HepG2 (cell line): ENCODE results near the gene LRRC70. TPM values are rescaled to one million over a fixed set of nuclear protein-coding genes. Genes with fewer than 3 reads are reported as not detected.

Experiments
- ATAC-seq: fragments of 200-7000 bp; cut with Tn5 transposase; 3 replicates; pipeline ENCODE4 v1.9.1; 2020; ENCODE audit warnings: mild to moderate bottlenecking, moderate library complexity
- BruUV-seq: library from RNA; stranded (reverse); fragments of 400-500 nt; replicated peaks from 2 replicates; lab custom pipeline; 2021; lab: Mats Ljungman, UMichigan
- CTCF ChIA-PET: fragments of 300-600 bp; formaldehyde crosslinking; extraction: SDS; loops from one replicate; lab custom pipeline; 2021; ENCODE audit warnings: low total read pairs, inconsistent platforms, low intra/inter-chr PET ratio; lab: Yijun Ruan, JAX
- POLR2A ChIA-PET: fragments of 350-600 bp; sonication (Branson Sonifier 250); formaldehyde crosslinking; loops from one replicate; lab custom pipeline; 2020; ENCODE audit warnings: antibody characterized with exemption, inconsistent platforms; lab: Yijun Ruan, JAX
- DNase-seq: peaks from one replicate; pipeline ENCODE4 v3.0.0-alpha.2; 2015; ENCODE audit warnings: low spot score
- FAIRE-seq: peaks from 3 replicates; lab custom pipeline; 2011; peaks lifted over from hg19 to GRCh38; lab: Jason Lieb, UNC
- H2AFZ ChIP-seq: one replicate; pipeline ENCODE4 v1.6.1; 2011; ENCODE audit warnings: low read length, inconsistent platforms
- H3K27ac ChIP-seq: fragments of 300-600 bp; 3 replicates; pipeline ENCODE4 v1.8.0; 2011; ENCODE audit warnings: mixed run types, mild to moderate bottlenecking, mixed read lengths, low read length, inconsistent platforms; ENCODE audit not compliant: insufficient read depth; ENCODE audit errors: extremely low read length
- H3K27me3 ChIP-seq, 2 experiments: fragments of 200-600 bp in 1 of 2; 2 replicates in 1 of 2; 3 replicates in 1 of 2; pipeline versions ENCODE4 v1.6.0 to v1.8.0; 2011; ENCODE audit warnings: low read length in 2 of 2, mild to moderate bottlenecking in 2 of 2, moderate library complexity in 2 of 2, inconsistent platforms in 1 of 2; ENCODE audit not compliant: insufficient read depth in 2 of 2, control insufficient read depth in 1 of 2
- H3K36me3 ChIP-seq, 2 experiments: fragments of 200-600 bp in 1 of 2; replicated peaks in 1 of 2; 2 replicates in 1 of 2; 3 replicates in 1 of 2; pipeline versions ENCODE4 v1.5.1 to v1.8.0; 2011; ENCODE audit warnings: low read length in 2 of 2, inconsistent platforms in 1 of 2; ENCODE audit not compliant: insufficient read depth in 2 of 2, control insufficient read depth in 1 of 2
- H3K4me1 ChIP-seq: 2 replicates; pipeline ENCODE4 v1.5.1; 2012; ENCODE audit warnings: low read length, inconsistent platforms; ENCODE audit not compliant: insufficient read depth
- H3K4me2 ChIP-seq: 2 replicates; pipeline ENCODE4 v1.6.0; 2011; ENCODE audit warnings: low read depth, low read length, inconsistent platforms
- H3K4me3 ChIP-seq, 3 experiments: fragments of 200-600 bp in 1 of 3; sonication (generic), shearing (Covaris generic) in 1 of 3; replicated peaks in 1 of 3; 2 replicates each; pipeline ENCODE4 v1.5.1; 2011 to 2016; ENCODE audit warnings: low read length in 3 of 3, inconsistent platforms in 2 of 3, low read depth in 2 of 3, mild to moderate bottlenecking in 2 of 3, control low read depth in 1 of 3, mixed read lengths in 1 of 3; ENCODE audit not compliant: insufficient read depth in 1 of 3
- H3K79me2 ChIP-seq: one replicate; pipeline ENCODE4 v1.6.1; 2011; ENCODE audit warnings: low read length, inconsistent platforms; ENCODE audit not compliant: insufficient read depth
- H3K9ac ChIP-seq: 2 replicates; pipeline ENCODE4 v1.6.0; 2011; ENCODE audit warnings: mild to moderate bottlenecking, low read depth, low read length, inconsistent platforms; ENCODE audit not compliant: insufficient read depth
- H3K9me3 ChIP-seq: 2 replicates; pipeline ENCODE4 v1.5.1; 2012; ENCODE audit warnings: mild to moderate bottlenecking, low read length
- H4K20me1 ChIP-seq: 2 replicates; pipeline ENCODE4 v1.6.0; 2011; ENCODE audit warnings: inconsistent platforms, mild to moderate bottlenecking, low read length, moderate library complexity; ENCODE audit not compliant: insufficient read depth
- ATF7 ChIP-seq, 2 experiments: fragments of 450-650 bp in 1 of 2; sonication (generic) in 1 of 2; formaldehyde crosslinking in 1 of 2; IDR thresholded peaks; 2 replicates each; pipeline versions ENCODE4 v1.4.0 to v1.6.1; 2016 to 2020; ENCODE audit warnings: antibody characterized with exemption in 1 of 2, mild to moderate bottlenecking in 1 of 2, missing genetic modification reagents in 1 of 2
- HOXA9 ChIP-seq: sonication (generic); formaldehyde crosslinking; IDR thresholded peaks from 2 replicates; pipeline ENCODE4 v1.8.1; 2022; ENCODE audit warnings: missing genetic modification reagents, mild to moderate bottlenecking, moderate library complexity, borderline replicate concordance
- KLF15 ChIP-seq: sonication (generic); formaldehyde crosslinking; IDR thresholded peaks from 2 replicates; pipeline ENCODE4 v1.8.1; 2023; ENCODE audit warnings: borderline replicate concordance, mild to moderate bottlenecking, inconsistent platforms, missing genetic modification reagents, mixed read lengths
- KLF16 ChIP-seq, 2 experiments: sonication (generic) in 1 of 2; formaldehyde crosslinking in 1 of 2; IDR thresholded peaks; 2 replicates each; pipeline versions ENCODE4 v1.6.1 to v1.8.0; 2016 to 2023; ENCODE audit warnings: missing genetic modification reagents in 2 of 2, missing compliant biosample characterization in 1 of 2
- NCOA5 ChIP-seq: sonication (generic); formaldehyde crosslinking; IDR thresholded peaks from 2 replicates; pipeline ENCODE4 v1.4.0; 2020; ENCODE audit warnings: missing genetic modification reagents
- RARA ChIP-seq: IDR thresholded peaks from 2 replicates; pipeline ENCODE4 v1.6.1; 2016; ENCODE audit warnings: missing genetic modification reagents, missing compliant biosample characterization
- SETDB1 ChIP-seq: sonication (generic); formaldehyde crosslinking; IDR thresholded peaks from 2 replicates; pipeline ENCODE4 v1.5.1; 2020; ENCODE audit warnings: missing genetic modification reagents, mild to moderate bottlenecking, borderline replicate concordance
- ZBTB37 ChIP-seq: sonication (generic); formaldehyde crosslinking; IDR thresholded peaks from 2 replicates; pipeline ENCODE4 v1.4.0; 2020; ENCODE audit warnings: mild to moderate bottlenecking, missing genetic modification reagents
- ZNF367 ChIP-seq: sonication (generic); formaldehyde crosslinking; IDR thresholded peaks from 2 replicates; pipeline ENCODE4 v1.4.0; 2020; ENCODE audit warnings: missing genetic modification reagents, borderline replicate concordance
- ZNF546 ChIP-seq: sonication (generic); formaldehyde crosslinking; conservative IDR thresholded peaks from 2 replicates; pipeline ENCODE4 v1.8.1; 2023; ENCODE audit warnings: mild to moderate bottlenecking, missing genetic modification reagents
- ZNF724P ChIP-seq: sonication (generic); formaldehyde crosslinking; IDR thresholded peaks from 2 replicates; pipeline ENCODE4 v1.8.0; 2022; ENCODE audit warnings: missing genetic modification reagents, borderline replicate concordance
- ZSCAN30 ChIP-seq: sonication (generic); formaldehyde crosslinking; IDR thresholded peaks from 2 replicates; pipeline ENCODE4 v1.5.0; 2020; ENCODE audit warnings: mild to moderate bottlenecking, missing genetic modification reagents
- WGBS: methylation state at CpG from one replicate; pipeline ENCODE4 v1.1.6; 2017; ENCODE audit warnings: low lambda C conversion rate; 5-methylcytosine and 5-hydroxymethylcytosine counted together
- in situ Hi-C: cut with HindIII; loops from 2 replicates; pipeline ENCODE4 v1.10.0; 2017; ENCODE audit warnings: low pct_unique_long_range_greater_than_20kb; ENCODE audit not compliant: extremely low pct_ligation_motif_present
- intact Hi-C: fragments of 100-400 bp; cut with micrococcal nuclease; formaldehyde crosslinking; loops from one replicate; pipeline ENCODE4 v1.10.0; 2022; ENCODE audit not compliant: unreplicated experiment
- polyA plus RNA-seq, 8 experiments: library from polyadenylated mRNA; depleted of rRNA in 3 of 8; stranded (reverse) in 7 of 8; unstranded in 1 of 8; fragments of >200 nt; fragmentation: Illumina TruSeq in 4 of 8; extraction: Trizol in 4 of 8; gene quantifications; 2 replicates each; pipeline versions ENCODE4 v1.2.1 to v1.2.3, GENCODE V29; 2011 to 2016; ENCODE audit warnings: low read depth in 4 of 8, missing spikeins in 1 of 8, mixed read lengths in 1 of 8; ENCODE audit not compliant: insufficient read depth in 1 of 8
- total RNA-seq, 5 experiments: library from RNA; depleted of rRNA; stranded (reverse); fragments of >200 nt; fragmentation: Illumina TruSeq; extraction: Trizol; gene quantifications; 2 replicates each; pipeline ENCODE4 v1.2.3, GENCODE V29; 2016; ENCODE audit warnings: low read depth in 1 of 5

The LRRC70 gene
- total and polyA plus RNA-seq, 2 of the 13 experiments (the other 11 are each of a cell fraction or from before 2014, with no cell fraction given), result 0.05 to 0.71 TPM

- CTCF ChIA-PET, result no interaction called here
- intact Hi-C loops, result no loop called here
- H3K36me3 ChIP-seq, result peaks cover 0 to 7% of the 10 kb centered on the region in 2 experiments; a peak in 3 of 5 replicates
- H3K4me1 ChIP-seq, result no peaks in the 10 kb centered on the region
- ATAC-seq, result no peak
- no peak overlapping the region for H2AFZ ChIP-seq
- H3K4me3 ChIP-seq, result no peak overlapping the region
- no peak overlapping the region for H3K9ac ChIP-seq
- no peaks in the 10 kb centered on the region for H3K79me2 ChIP-seq
- POLR2A ChIA-PET, result no interaction called here
- H4K20me1 ChIP-seq, result no peaks in the 10 kb centered on the region
- BruUV-seq, result no TSS peak
- no peak overlapping the region for H3K27ac ChIP-seq
- H3K4me2 ChIP-seq, result no peak overlapping the region
- TF ChIP-seq ZNF367 (CRISPR knock-in tag), result no peak
- no peak for TF ChIP-seq KLF16 (CRISPR knock-in tag; IDR thresholded peaks at IDR 0.05)
- TF ChIP-seq NCOA5 (CRISPR knock-in tag), result no peak
- TF ChIP-seq ATF7 (IDR thresholded peaks at IDR 0.05), result no peak
- TF ChIP-seq ATF7 (CRISPR knock-in tag; IDR thresholded peaks at IDR 0.05), result no peak
- TF ChIP-seq ZBTB37, result no peak
- no peak for TF ChIP-seq ZSCAN30
- TF ChIP-seq ZNF546 (CRISPR knock-in tag), result no peak
- TF ChIP-seq RARA (CRISPR knock-in tag), result no peak
- TF ChIP-seq SETDB1 (CRISPR knock-in tag), result no peak
- TF ChIP-seq KLF15 (CRISPR knock-in tag), result no peak
- no peak for TF ChIP-seq HOXA9
- TF ChIP-seq ZNF724P, result no peak
- TF ChIP-seq, all 625 proteins: peak for 0
- WGBS, result 94% methylated on average over 7 of the region's 7 CpGs
- DNase-seq, result no peak
- H3K9me3 ChIP-seq, result no peaks in the 10 kb centered on the region
- FAIRE-seq, result no peak
- in situ Hi-C loops, result no loop called here
- H3K27me3 ChIP-seq, result no peaks in the 10 kb centered on the region
Observed at GRCh38 chr5:62608529-62609511, 30.2 kb downstream of the LRRC70 start.
